ENCODE measurements around the gene CHST15. TPM values are rescaled to one million over a fixed set of nuclear protein-coding genes. Genes with fewer than 3 reads are reported as not detected.
A peak's percentile ranks its signal among the peaks of the same experiment; 100 is the strongest.

The CHST15 gene
- total and polyA plus RNA-seq, 9 donors: 35.9 to 93.0 (median 52.5) TPM

DNA sequence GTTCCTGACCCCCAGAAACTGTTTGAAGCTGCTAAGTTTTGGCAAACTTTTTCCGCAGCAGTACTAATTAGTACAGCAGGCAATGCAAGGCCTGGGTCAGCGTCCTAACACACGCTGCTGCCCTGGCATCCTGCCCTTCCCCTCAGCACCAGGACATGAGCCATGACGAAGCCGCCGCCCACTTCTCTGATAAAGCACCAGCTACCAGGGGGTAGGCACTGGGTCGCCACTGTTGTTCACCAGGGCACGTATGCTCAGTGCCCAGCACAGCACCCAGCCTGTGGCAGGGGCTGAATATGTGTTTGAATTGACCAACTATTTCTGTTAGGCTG, 59.5 kb downstream of the CHST15 start:
- DNase-seq: peak; percentile 64 to 83 (median 66)
- no peaks in the 10 kb centered on the region for H3K9me3 ChIP-seq
- no peaks in the 10 kb centered on the region for H3K27me3 ChIP-seq
- WGBS, 3 donors: 18 to 35% (median 34%) methylated on average over 8 of the region's 8 CpGs
- TF ChIP-seq POLR2A (IDR thresholded peaks at IDR 0.05) (no peak), EP300 (IDR thresholded peaks at IDR 0.05) (no peak), CTCF (IDR thresholded peaks at IDR 0.05) (no peak)
- H3K4me1 ChIP-seq (ENCODE audit: insufficient read depth): peaks cover 28% of the 10 kb centered on the region
- H3K36me3 ChIP-seq: no peaks in the 10 kb centered on the region
- intact Hi-C loops (cut with DNase I): loop anchor here in 2 of 4 donors (2.0 to 5.0 kb wide), 2 partner anchors 51 to 58 kb away; partner anchors contain the start of gene CHST15 (in 1 of the 2)
- H3K4me3 ChIP-seq: no peak overlapping the region
- peak overlapping the region; percentile 23 to 69 for H3K27ac ChIP-seq

GRCh38 chr10:124032971-124033886, 60.2 kb downstream of the CHST15 start:
- Histone ChIP-seq H3K27ac (peak overlapping the region; percentile 23 to 69), H3K9me3 (no peaks in the 10 kb centered on the region), H3K27me3 (no peaks in the 10 kb centered on the region), H3K4me1 (ENCODE audit: insufficient read depth) (peaks cover 28% of the 10 kb centered on the region), H3K4me3 (no peak overlapping the region), H3K36me3 (no peaks in the 10 kb centered on the region)
- WGBS, 3 donors: 17 to 21% (median 21%) methylated on average over 15 of the region's 15 CpGs
- peak; percentile 59 to 74 (median 63) for DNase-seq
- intact Hi-C loops (cut with DNase I): loop anchor here in 2 of 4 donors (2.0 to 5.0 kb wide), 2 partner anchors 52 to 59 kb away; partner anchors contain the start of gene CHST15 (in 1 of the 2)
- TF ChIP-seq EP300 (IDR thresholded peaks at IDR 0.05): no peak

GRCh38 chr10:124032087-124032935, 61.1 kb downstream of the CHST15 start:
- no peak for DNase-seq
- no peak for TF ChIP-seq EP300 (IDR thresholded peaks at IDR 0.05)
- no peak for TF ChIP-seq CTCF (IDR thresholded peaks at IDR 0.05)
- TF ChIP-seq POLR2A (IDR thresholded peaks at IDR 0.05): no peak
- H3K36me3 ChIP-seq: no peaks in the 10 kb centered on the region
- intact Hi-C loops (cut with DNase I): loop anchor here in 2 of 4 donors (2.0 to 5.0 kb wide), 2 partner anchors 52 to 60 kb away; partner anchors contain the start of gene CHST15 (in 1 of the 2)
- H3K4me3 ChIP-seq: no peak overlapping the region
- H3K27ac ChIP-seq: peak overlapping the region in 1 of 2 donors; percentile 48
- 40 to 60% (median 41%) methylated on average over 8 of the region's 8 CpGs for WGBS, 3 donors
- no peaks in the 10 kb centered on the region for H3K9me3 ChIP-seq
- H3K27me3 ChIP-seq: no peaks in the 10 kb centered on the region
- H3K4me1 ChIP-seq (ENCODE audit: insufficient read depth): peaks cover 28% of the 10 kb centered on the region

GRCh38 chr10:124030492-124031110, 62.8 kb downstream of the CHST15 start:
- intact Hi-C loops (cut with DNase I): loop anchor here in 1 of 4 donors (5.0 kb wide), 1 partner anchor 62 kb away; the partner anchor contains the start of gene CHST15

More at GRCh38 chr10:124030492-124031110, 62.8 kb downstream of the CHST15 start:
- no peak overlapping the region for H3K4me3 ChIP-seq
- WGBS, 3 donors: 87 to 90% (median 89%) methylated on average over 15 of the region's 15 CpGs
- H3K27ac ChIP-seq: no peak overlapping the region
- TF ChIP-seq POLR2A (IDR thresholded peaks at IDR 0.05) (no peak), EP300 (IDR thresholded peaks at IDR 0.05) (no peak), CTCF (IDR thresholded peaks at IDR 0.05) (no peak)
- H3K27me3 ChIP-seq: no peaks in the 10 kb centered on the region
- no peaks in the 10 kb centered on the region for H3K36me3 ChIP-seq
- H3K9me3 ChIP-seq: no peaks in the 10 kb centered on the region
- peaks cover 28% of the 10 kb centered on the region for H3K4me1 ChIP-seq (ENCODE audit: insufficient read depth)
- no peak for DNase-seq

All from ovary (tissue), 9 donors.